PFSK-1 (cell line): ENCODE measurements around the gene IMPDH2.

Experiments used
- FOXP2 ChIP-seq: optimal IDR thresholded peaks from 2 replicates; pipeline ENCODE3; 2011; ENCODE audit warnings: borderline replicate concordance, control low read depth, inconsistent platforms; ENCODE audit not compliant: insufficient read depth; ENCODE audit errors: extremely low read length, extremely low read depth
- POLR2AphosphoS5 ChIP-seq: IDR thresholded peaks from 2 replicates; pipeline ENCODE4 v1.6.1; 2012; ENCODE audit warnings: low read depth, mild to moderate bottlenecking, control low read depth, low read length, moderate library complexity
- SIN3A ChIP-seq: IDR thresholded peaks from 2 replicates; pipeline ENCODE4 v1.6.1; 2012; ENCODE audit warnings: mild to moderate bottlenecking, low read length, moderate library complexity, borderline replicate concordance; ENCODE audit not compliant: insufficient read depth
- TAF1 ChIP-seq: IDR thresholded peaks from 2 replicates; pipeline ENCODE4 v1.6.1; 2012; ENCODE audit warnings: low read length, control low read depth, borderline replicate concordance; ENCODE audit not compliant: insufficient read depth
- TF ChIP-seq, protein P1 (sequence below), 2 experiments: IDR thresholded peaks; 2 replicates each; pipeline versions ENCODE4 v1.6.1 to v1.8.0; 2011 to 2012; ENCODE audit warnings: low read depth in 2 of 2, low read length in 2 of 2, control low read depth in 1 of 2, inconsistent platforms in 1 of 2, mild to moderate bottlenecking in 1 of 2, moderate library complexity in 1 of 2; ENCODE audit not compliant: insufficient read depth in 1 of 2

Gene IMPDH2

GRCh38 chr3:49015765-49016164 is 13.4 kb downstream of the IMPDH2 start:
- TF ChIP-seq FOXP2 (no peak), TAF1 (no peak), SIN3A (no peak), POLR2AphosphoS5 (no peak; the same call in 1 of the 2 replicates)
- TF ChIP-seq, protein P1, sequence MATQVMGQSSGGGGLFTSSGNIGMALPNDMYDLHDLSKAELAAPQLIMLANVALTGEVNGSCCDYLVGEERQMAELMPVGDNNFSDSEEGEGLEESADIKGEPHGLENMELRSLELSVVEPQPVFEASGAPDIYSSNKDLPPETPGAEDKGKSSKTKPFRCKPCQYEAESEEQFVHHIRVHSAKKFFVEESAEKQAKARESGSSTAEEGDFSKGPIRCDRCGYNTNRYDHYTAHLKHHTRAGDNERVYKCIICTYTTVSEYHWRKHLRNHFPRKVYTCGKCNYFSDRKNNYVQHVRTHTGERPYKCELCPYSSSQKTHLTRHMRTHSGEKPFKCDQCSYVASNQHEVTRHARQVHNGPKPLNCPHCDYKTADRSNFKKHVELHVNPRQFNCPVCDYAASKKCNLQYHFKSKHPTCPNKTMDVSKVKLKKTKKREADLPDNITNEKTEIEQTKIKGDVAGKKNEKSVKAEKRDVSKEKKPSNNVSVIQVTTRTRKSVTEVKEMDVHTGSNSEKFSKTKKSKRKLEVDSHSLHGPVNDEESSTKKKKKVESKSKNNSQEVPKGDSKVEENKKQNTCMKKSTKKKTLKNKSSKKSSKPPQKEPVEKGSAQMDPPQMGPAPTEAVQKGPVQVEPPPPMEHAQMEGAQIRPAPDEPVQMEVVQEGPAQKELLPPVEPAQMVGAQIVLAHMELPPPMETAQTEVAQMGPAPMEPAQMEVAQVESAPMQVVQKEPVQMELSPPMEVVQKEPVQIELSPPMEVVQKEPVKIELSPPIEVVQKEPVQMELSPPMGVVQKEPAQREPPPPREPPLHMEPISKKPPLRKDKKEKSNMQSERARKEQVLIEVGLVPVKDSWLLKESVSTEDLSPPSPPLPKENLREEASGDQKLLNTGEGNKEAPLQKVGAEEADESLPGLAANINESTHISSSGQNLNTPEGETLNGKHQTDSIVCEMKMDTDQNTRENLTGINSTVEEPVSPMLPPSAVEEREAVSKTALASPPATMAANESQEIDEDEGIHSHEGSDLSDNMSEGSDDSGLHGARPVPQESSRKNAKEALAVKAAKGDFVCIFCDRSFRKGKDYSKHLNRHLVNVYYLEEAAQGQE (IDR thresholded peaks at IDR 0.05; ENCODE audit: insufficient read depth in 1 of 2, low read depth in 2 of 2, low read length in 2 of 2) = no peak

GRCh38 chr3:49015072-49015471 is 14.1 kb downstream of the IMPDH2 start:
- TF ChIP-seq SIN3A = no peak
- TF ChIP-seq, protein P1 (IDR thresholded peaks at IDR 0.05; ENCODE audit: insufficient read depth in 1 of 2, low read depth in 2 of 2, low read length in 2 of 2) = no peak
- no peak for TF ChIP-seq TAF1
- TF ChIP-seq FOXP2 = no peak
- no peak for TF ChIP-seq POLR2AphosphoS5

DNA sequence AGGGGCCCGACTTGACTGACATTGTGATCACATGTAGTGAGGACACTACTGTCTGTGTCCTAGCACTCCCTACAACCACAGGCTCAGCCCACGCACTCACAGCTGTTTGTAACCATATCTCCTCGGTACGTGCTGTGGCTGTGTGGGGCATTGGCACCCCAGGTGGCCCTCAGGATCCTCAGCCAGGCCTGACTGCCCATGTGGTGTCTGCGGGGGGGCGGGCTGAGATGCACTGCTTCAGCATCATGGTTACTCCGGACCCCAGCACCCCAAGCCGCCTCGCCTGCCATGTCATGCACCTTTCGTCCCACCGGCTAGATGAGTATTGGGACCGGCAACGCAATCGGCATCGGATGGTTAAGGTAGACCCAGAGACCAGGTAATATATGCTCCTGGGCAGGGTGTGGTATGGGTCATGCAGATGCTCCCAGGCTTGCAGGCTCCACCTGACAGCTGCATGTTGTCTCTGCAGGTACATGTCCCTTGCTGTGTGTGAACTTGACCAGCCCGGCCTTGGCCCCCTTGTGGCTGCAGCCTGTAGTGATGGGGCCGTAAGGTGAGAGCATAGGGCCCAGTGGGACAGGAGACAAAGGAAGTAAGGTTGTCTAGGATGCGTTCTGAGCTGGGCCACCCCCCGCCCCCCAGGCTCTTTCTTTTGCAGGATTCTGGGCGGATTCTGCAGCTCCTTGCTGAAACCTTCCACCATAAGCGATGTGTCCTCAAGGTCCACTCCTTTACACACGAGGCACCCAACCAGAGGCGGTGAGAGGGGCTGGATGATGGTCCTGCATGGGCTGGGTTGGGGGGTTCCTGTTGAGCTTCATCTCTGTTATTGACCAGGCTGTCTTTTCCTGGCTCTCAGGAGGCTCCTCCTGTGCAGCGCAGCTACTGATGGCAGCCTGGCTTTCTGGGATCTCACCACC is 15.2 kb downstream of the IMPDH2 start:
- TF ChIP-seq, protein P1 (IDR thresholded peaks at IDR 0.05; ENCODE audit: insufficient read depth in 1 of 2, low read depth in 2 of 2, low read length in 2 of 2) = no peak
- TF ChIP-seq SIN3A (no peak), POLR2AphosphoS5 (no peak)

GRCh38 chr3:49013113-49013737 is 16.0 kb downstream of the IMPDH2 start:
- TF ChIP-seq SIN3A (no peak), POLR2AphosphoS5 (no peak), TAF1 (no peak), FOXP2 (no peak)
- TF ChIP-seq, protein P1 (IDR thresholded peaks at IDR 0.05; ENCODE audit: insufficient read depth in 1 of 2, low read depth in 2 of 2, low read length in 2 of 2) = no peak
